HG02798 (cell line): ENCODE data around the gene GPR176.

Source experiments
- ATAC-seq: cut with Tn5 transposase; IDR thresholded peaks from one replicate; pipeline ENCODE4 v1.9.1; 2021; ENCODE audit warnings: mild to moderate bottlenecking; ENCODE audit not compliant: unreplicated experiment, poor library complexity

The GPR176 gene

GRCh38 chr15:39919748-39920509 lies at the start of gene GPR176:
Gene GPR176 (minus strand): TSS chr15:39920266. CDS start chr15:39920026, 240 bp downstream.
- ATAC-seq: no peak

GRCh38 chr15:39969002-39969394 lies 48.9 kb upstream of the GPR176 start:
- no peak for ATAC-seq

DNA sequence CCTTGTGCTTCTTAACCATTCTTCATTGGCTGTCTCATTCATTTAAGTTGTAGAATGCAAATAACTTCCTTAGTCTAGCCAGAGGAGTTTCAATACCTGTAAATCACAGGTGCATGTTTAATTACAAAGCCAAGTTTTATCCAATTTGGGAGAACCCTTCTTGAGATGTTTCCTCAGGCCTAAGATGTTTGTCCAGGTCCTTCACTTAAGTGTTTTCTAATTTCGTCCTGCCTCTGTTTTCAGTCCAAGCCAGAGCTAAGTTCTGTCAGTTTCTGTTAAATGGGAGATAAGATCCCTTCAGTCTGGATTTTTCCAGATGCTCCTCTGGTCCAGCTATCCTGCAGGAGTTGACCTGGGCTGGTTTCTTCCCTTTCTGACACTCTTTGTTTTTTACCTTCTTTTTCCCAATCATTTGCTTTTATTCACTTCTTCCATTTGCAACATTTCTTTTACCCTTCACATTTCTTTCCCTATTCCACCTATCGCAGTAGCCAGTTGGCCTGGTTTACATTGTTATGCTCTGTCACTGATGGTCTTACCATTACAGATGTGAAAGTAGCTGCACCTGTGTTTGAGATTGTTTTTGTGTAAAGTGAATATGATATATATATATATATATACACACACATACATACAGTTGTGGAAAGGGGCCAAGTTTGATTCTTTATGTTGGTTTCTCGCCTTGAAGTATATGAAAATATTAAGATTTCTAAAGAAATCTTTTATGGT lies 48.4 kb upstream of the GPR176 start:
- ATAC-seq: no peak

GRCh38 chr15:39966521-39966920 lies 46.5 kb upstream of the GPR176 start:
- no peak for ATAC-seq

- ATAC-seq: no peak
Observed at GRCh38 chr15:39963786-39964185, 43.7 kb upstream of the GPR176 start.

DNA sequence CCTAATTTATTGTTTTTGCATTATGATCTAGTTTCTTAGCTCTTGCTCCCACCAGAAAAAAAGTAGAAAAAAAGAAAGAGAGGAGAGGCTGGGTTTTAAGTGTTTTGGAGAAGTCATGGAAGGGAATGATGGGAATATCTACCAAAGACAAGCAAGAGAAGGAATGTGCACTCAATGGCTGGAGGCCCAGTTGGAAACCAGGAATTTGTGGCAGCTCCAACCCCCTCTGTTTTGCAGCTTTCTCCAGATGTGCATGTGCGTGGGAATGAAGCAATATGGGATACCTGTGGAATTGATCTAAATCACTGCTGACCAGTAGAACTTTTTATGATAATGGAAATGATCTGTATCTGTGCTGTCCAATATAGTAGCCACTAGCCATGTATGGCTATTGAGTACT lies 41.0 kb upstream of the GPR176 start:
- no peak for ATAC-seq

- ATAC-seq: no peak
Observed at GRCh38 chr15:39960411-39960810, 40.3 kb upstream of the GPR176 start.

- no peak for ATAC-seq
Observed at GRCh38 chr15:39959411-39959810, 39.3 kb upstream of the GPR176 start.

GRCh38 chr15:39957481-39957880 lies 37.4 kb upstream of the GPR176 start:
- ATAC-seq: no peak

DNA sequence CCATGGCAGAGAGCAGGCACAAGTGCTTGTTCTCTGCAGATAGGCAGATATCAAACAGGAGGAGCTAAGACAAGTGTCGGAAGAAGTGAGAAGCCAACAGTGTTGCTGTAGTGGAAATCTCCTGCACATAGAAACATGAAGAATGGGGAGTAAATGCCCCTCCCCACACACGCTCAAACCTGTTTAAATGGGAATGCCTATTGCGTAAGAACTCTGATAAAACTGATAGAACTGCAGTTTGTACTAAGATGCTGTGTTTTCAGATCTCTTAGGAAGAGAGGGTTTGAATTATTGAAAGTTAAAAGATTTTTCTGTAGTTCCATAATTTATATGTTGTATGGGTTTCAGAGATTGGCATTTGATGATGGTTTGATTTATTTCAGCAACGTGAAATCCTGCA lies 33.5 kb upstream of the GPR176 start:
- ATAC-seq: no peak

DNA sequence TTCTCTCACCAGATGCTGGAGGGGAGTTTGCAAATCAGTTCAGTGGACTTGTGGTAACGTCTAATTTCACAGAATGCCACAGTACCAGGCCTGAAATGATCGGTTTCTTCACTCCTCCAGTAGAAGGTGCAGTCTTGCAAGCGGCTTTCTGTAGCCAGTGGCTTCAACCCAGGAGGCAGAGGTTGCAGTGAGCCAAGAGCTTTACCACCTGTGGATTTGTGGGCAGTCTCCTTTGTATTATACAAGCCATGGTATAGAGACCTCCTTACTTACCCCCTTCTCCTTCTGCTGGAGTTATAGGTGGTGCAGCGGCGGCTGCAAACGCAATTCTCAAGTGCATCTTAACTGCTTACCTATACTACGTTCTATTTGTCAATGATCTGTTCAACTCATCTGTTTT lies 31.5 kb upstream of the GPR176 start:
- no peak for ATAC-seq

GRCh38 chr15:39948817-39949216 lies 28.8 kb upstream of the GPR176 start:
- ATAC-seq: no peak

GRCh38 chr15:39947401-39948197 lies 27.5 kb upstream of the GPR176 start:
- ATAC-seq: no peak

DNA sequence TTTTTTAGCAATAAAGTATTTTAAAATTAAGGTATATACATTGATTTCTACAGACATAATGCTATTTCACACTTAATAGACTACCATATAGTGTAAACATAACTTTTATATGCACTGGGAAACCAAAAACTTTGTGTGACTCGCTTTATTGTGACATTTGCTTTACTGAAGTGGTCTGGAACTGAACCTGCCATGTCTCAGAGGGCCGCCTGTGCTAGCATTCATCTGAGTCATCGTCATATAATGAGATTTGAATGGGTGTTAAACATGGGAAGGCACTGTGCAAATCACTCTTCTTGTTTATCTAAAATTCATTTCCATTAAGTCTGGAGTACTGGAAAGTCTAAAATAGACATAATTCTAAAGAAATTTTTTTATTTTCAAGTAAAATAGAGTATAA lies 26.8 kb upstream of the GPR176 start:
- no peak for ATAC-seq

DNA sequence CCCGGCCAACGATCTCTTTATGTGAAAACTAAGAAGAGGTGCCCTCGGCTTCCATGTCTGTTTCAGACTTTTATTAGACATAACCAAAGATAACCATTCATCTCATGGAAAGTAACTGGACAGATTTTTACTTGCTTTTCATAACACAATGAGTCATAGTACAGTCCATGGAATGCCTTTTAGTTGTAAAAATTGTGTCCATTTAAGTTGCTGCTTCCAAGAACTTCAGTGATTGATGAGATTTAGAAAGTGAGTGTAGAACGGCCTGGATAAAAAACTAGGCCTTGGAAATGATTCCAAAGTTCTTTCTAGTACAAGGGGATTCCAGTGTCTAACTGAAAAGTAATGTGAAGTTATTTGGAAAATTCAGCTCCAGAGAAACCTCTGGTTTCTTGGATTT lies 24.7 kb upstream of the GPR176 start:
- no peak for ATAC-seq

GRCh38 chr15:39942753-39943150 lies 22.7 kb upstream of the GPR176 start:
- no peak for ATAC-seq

DNA sequence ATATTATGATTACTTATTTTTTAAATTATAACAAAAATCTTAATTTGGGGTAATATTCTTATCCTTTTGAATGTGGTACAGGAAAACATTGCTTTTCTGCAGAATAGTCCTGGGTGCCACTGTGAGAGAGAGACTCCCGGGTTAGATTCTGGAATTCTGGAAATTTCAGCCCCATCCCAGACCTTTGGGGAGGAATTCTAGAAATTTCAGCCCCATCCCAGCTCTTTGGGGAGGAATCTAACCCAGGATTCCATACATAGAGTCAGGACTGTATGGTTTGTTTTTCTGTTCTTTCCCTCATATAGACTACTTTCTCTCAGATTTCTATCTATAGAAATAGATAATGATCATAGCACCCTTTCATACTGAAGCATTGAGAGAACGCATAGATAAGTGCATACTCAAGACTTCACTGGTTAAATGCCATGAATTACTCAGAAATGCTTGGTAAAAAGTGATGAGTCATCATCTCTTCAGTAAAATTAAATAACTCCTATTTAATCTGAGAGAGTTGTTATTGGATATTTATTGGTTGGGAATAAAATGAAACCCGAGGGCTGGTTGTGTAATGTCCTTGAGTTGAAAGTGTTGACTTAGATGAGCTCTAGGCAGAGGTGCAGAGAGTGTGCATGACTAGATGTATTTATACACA lies 22.2 kb upstream of the GPR176 start:
- no peak for ATAC-seq

GRCh38 chr15:39939487-39940452 lies 19.7 kb upstream of the GPR176 start:
- no peak for ATAC-seq

DNA sequence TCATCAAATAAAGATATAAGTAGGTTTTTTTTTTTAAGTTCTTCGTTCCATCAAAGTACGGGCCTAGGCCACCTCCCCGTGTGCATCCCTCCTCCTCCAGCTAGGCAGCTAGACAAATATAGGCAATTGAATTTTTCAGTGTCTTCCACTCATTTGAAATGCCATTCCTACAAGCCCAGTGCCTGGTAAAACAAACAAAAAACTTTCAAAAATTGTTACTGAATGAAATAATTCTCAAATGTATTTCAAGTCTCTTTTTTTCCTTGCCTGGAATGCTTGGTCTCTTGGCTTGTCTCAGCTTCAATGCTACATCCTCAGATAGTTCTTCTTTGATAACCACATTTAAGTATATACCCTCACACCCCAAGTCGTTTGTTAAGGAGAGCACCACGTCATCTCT lies 17.6 kb upstream of the GPR176 start:
- ATAC-seq: no peak
